Left ventricle myocardium superior (tissue), 1 donor: ENCODE measurements around the gene IL1B. TPM values are rescaled to one million over a fixed set of nuclear protein-coding genes. Genes with fewer than 3 reads are reported as not detected.

Experiments
- ATAC-seq: fragments of 200-7000 bp; cut with Tn5 transposase; one replicate; pipeline ENCODE4 v1.9.1; 2020; ENCODE audit warnings: mild to moderate bottlenecking, moderate library complexity
- DNase-seq: peaks from one replicate; pipeline ENCODE4 v3.0.0-alpha.2; 2020
- intact Hi-C: fragments of 100-400 bp; cut with micrococcal nuclease; formaldehyde crosslinking; loops from one replicate; pipeline ENCODE4 v1.11.0; 2022
- total RNA-seq: library from RNA; stranded (reverse); fragmentation: NEBNext Ultra II Directional; extraction: Animal tissue kit (Norgen Biotek cat#: 25700); gene quantifications from one replicate; pipeline ENCODE4 v1.2.1, GENCODE V29; 2021
- donor health status: DM: no; HTN: yes; CAD: no; lungs with severe emphysema.

The IL1B gene
- total RNA-seq, 1 donor from 2014 or later = 0.37 TPM

- ATAC-seq = peak; percentile 41
- intact Hi-C loops = no loop called here
- no peak for DNase-seq
These were observed 23.2 kb downstream of the IL1B start for GRCh38 chr2:112813280-112813966.

- intact Hi-C loops = no loop called here
- peak; percentile 38 for ATAC-seq
- no peak for DNase-seq
These were observed 24.0 kb downstream of the IL1B start for GRCh38 chr2:112812318-112813267.

GRCh38 chr2:112811841-112812306, 24.7 kb downstream of the IL1B start:
- no peak for DNase-seq
- intact Hi-C loops = no loop called here
- peak; percentile 84 for ATAC-seq

GRCh38 chr2:112811276-112811831, 25.2 kb downstream of the IL1B start:
- DNase-seq = no peak
- no peak for ATAC-seq
- intact Hi-C loops = no loop called here

DNA sequence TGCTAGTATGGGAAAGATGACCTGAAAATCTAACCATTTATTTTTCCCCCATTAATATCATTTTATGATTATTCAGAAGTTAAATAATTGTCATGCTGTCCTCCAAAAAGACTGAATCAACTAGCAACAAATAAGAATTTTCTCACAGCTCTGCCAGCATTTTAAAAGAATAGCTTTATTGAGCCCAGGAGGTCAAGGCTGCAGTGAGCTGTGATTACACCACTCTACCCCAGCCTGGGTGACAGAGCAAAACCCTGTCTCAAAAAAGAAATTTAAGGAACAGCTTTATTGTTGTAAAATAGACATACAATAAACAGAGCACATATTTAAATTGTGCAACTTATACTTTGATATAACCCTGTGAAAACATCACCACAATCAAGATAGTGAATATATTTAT, 27.5 kb downstream of the IL1B start:
- ATAC-seq (no peak), DNase-seq (no peak)
- intact Hi-C loops = no loop called here

- intact Hi-C loops = no loop called here
- ATAC-seq (no peak), DNase-seq (no peak)
These were observed 29.3 kb downstream of the IL1B start for GRCh38 chr2:112807233-112807807.

DNA sequence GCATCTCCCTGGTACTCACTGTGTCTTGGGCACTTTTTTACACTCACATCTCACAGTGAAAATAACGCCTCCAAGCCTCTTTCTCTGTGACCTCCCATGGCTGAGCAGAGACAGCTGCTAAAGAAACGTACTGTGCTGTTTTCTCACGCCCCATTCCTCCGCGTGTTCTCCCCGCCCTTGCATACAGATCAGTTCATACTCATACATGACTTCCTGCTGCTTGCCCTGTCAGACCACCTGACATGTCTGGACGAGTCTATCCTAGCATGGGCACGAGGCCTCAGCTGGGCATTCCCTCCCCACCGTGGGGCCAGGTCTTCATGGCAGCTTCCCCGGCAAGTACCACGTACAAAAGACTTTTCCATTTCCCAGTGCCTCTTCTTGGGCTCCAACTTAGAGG, 31.0 kb downstream of the IL1B start:
- DNase-seq = no peak
- intact Hi-C loops = no loop called here
- no peak for ATAC-seq

GRCh38 chr2:112803691-112804521, 32.7 kb downstream of the IL1B start:
- intact Hi-C loops = no loop called here
- DNase-seq (no peak), ATAC-seq (no peak)

GRCh38 chr2:112800881-112801583, 35.5 kb downstream of the IL1B start:
- ATAC-seq (no peak), DNase-seq (no peak)
- intact Hi-C loops = no loop called here

DNA sequence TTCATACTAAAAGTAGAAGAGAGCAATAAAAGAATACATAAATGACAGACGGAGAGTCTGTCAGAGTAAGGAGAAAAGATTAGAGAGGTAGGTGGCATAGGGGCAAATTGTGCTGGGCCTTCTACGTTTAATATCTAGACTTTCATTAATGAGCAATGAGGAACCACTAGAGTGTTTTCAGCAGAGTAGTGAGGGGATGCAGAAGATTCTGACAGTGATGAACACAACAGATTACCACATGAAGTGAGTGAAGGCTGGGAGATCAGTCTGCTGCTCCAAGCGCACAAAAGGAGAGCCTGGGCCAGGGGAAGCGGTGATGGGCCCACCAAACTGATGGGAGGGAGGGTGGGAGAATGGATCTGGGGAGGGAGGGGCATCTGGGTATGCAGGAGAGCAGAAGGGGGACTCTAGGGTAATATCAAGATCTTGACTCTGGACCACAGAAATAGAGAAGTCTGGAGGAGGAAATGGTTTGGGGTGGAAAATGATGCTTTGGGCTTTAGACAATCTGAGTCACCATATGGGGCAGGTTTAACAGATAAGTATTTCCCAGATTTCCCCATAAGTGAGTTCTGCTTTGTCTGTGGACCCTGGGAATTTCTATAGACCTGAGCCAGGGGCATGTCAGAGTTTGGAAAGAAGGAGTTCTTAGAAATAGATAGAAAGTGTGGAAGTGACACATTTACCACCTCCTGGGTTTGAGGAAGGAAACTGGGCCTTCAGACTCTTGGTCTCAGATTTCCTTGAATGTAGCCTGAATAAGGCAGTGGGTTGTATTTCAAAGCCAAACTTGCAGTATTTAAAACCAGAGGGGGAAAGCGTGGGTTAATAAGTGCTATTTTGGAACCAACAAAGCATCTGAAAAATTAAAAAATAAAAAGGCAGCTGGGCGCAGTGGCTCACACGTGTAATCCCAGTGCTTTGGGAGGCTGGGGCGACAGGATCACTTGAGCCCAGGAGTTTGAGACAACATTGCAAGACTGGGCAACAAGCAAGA, 37.3 kb downstream of the IL1B start:
- ATAC-seq (no peak), DNase-seq (no peak)
- intact Hi-C loops = no loop called here

DNA sequence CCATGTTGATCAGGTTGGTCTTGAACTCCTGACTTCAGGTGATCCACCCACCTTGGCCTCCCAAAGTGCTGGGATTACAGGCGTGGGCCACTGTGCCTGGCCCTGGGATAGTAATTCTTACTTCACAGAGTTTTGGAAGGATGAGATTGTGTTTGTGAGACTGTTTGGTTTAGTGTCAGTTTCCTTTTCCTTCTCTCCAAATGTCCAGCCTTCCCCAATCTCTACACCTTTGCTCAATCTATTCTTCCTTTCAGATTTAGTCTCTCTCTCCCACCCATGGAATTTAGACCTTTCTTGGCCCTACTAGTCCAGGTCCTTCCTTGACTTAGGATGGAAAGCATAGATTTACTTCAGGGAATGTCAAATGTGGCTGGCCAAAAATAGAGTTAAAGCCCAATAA, 40.1 kb downstream of the IL1B start:
- intact Hi-C loops = no loop called here
- ATAC-seq (no peak), DNase-seq (no peak)

DNA sequence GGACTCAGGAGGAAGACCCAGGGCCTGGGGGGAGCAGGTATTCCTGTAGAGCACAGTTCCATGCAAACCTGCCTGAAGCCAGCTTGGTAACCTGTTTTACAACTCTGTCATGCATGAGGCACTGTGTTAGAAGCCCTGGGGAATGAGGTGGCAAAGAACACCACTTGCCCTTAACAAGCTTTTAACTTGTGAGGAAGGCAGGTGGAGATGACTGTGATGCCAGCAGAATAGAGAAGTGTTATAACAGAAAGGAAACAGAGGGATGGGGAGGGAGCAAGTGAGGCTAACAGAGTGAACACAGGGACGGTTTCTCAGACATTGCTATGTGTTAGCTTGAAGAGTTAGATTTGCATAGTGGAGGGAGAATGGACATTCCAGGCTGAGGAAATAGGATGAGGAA, 40.8 kb downstream of the IL1B start:
- no peak for DNase-seq
- no peak for ATAC-seq
- intact Hi-C loops = no loop called here

- intact Hi-C loops = no loop called here
- ATAC-seq (no peak), DNase-seq (no peak)
These were observed 41.7 kb downstream of the IL1B start for GRCh38 chr2:112794841-112795240.

DNA sequence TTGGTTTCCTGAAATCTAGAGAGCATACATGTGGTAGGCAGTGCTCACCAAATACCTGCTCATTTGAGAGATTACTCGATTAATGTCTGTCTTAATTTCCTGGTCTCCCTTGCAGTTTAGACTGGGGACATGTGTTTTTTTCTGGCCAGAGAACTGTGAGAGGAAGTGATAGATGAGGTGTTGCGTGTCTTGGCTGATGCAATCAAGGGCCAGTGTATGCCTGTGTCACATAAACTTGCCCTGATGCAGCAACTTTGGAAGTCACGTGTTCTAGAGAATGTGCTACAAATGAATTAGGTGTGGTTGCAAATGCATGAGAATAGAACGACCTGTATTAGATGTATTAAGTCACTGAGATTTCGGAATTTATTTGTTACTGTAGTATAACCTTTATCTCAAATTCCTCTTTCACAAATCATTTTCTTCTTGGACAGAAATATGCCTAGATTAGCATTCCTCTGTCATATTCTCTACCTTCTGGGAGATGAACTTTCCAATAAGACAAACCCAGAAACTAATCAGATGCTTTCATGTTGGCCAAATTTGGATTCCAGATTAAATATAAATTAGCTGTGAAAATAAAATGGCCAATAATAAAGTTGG, 42.3 kb downstream of the IL1B start:
- peak; percentile 54 for ATAC-seq
- intact Hi-C loops = no loop called here
- DNase-seq = no peak

- DNase-seq (no peak), ATAC-seq (peak; percentile 32)
- intact Hi-C loops = no loop called here
These were observed 43.1 kb downstream of the IL1B start for GRCh38 chr2:112793449-112793978.

- ATAC-seq (no peak), DNase-seq (no peak)
- intact Hi-C loops = no loop called here
These were observed 44.2 kb downstream of the IL1B start for GRCh38 chr2:112792419-112792818.
